Measurements from ENCODE around the gene TM6SF1.
A peak's percentile ranks its signal among the peaks of the same experiment; 100 is the strongest.
"Not testable (repeated sequence)": the region's sequence is repeated elsewhere in the genome, so short reads cannot be mapped to it uniquely, and the experiment has no call there.

The TM6SF1 gene

DNA sequence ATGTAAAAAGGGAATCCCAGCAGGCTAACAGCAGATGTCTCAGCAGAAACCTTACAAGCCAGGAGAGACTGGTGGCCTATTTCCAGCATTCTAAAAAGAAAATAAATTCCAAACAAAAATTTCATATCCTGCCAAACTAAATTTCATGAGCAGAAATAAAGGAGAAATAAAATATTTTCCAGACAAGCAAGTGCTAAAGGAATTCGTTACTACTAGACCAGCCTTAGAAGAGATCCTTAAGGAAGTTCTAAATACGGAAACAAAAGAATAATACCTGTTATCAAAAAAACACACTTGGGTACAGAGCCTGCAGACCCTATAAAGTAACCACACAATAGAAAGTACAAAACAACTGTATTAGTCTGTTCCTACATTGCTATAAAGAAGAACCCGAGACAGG is 58.8 kb downstream of the TM6SF1 start:
- no peak overlapping the region for H3K4me3 ChIP-seq (ENCODE audit: low read depth, low read length)
- TF ChIP-seq, protein P1, sequence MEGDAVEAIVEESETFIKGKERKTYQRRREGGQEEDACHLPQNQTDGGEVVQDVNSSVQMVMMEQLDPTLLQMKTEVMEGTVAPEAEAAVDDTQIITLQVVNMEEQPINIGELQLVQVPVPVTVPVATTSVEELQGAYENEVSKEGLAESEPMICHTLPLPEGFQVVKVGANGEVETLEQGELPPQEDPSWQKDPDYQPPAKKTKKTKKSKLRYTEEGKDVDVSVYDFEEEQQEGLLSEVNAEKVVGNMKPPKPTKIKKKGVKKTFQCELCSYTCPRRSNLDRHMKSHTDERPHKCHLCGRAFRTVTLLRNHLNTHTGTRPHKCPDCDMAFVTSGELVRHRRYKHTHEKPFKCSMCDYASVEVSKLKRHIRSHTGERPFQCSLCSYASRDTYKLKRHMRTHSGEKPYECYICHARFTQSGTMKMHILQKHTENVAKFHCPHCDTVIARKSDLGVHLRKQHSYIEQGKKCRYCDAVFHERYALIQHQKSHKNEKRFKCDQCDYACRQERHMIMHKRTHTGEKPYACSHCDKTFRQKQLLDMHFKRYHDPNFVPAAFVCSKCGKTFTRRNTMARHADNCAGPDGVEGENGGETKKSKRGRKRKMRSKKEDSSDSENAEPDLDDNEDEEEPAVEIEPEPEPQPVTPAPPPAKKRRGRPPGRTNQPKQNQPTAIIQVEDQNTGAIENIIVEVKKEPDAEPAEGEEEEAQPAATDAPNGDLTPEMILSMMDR (IDR thresholded peaks at IDR 0.05; ENCODE audit: low read depth, low read length) = no peak
- DNase-seq (ENCODE audit: low read depth, low spot score) = peak; percentile 5
- in situ Hi-C loops (cut with HindIII; ENCODE audit: low sequenced_read_pairs) = no loop called here

DNA sequence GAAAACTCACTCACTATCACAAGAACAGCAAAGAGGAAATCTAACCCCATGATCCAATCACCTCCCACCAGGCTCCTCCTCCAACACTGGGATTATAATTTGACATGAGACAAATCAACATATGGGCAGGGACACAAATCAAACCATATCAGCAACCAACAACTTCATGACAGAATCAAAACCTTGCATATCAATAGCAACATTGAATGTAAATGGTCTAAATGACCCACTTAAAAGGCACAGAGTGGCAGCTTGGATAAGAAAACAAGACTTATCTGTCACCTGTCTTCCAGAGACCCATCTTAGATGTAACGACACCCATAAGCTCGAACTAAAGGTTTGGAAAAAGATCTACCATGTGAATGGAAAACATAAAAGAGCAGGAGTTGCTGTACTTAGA is 59.4 kb downstream of the TM6SF1 start:
- TF ChIP-seq, protein P1 (IDR thresholded peaks at IDR 0.05; ENCODE audit: low read depth, low read length) = no peak
- in situ Hi-C loops (cut with HindIII; ENCODE audit: low sequenced_read_pairs) = no loop called here
- no peak overlapping the region for H3K4me3 ChIP-seq (ENCODE audit: low read depth, low read length)
- DNase-seq (ENCODE audit: low read depth, low spot score) = no peak

DNA sequence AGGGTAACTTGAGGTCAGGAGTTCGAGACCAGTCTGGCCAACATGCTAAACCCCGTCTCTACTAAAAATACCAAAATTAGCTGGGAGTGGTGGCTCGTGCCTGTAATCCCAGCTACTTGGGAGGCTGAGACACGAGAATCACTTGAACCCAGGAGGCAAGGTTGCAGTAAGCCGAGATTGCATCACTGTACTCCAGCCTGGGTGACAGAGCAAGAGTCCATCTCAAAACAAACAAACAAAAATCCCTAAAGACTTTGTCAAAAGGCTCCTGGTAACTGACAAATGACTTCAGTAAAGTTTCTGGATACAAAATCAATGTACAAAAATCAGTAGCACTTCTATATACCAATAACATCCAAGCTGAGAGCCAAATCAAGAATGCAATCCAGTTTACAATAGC is 62.1 kb downstream of the TM6SF1 start:
- H3K4me3 ChIP-seq (ENCODE audit: low read depth, low read length); DNase-seq (ENCODE audit: low read depth, low spot score); in situ Hi-C loops (cut with HindIII; ENCODE audit: low sequenced_read_pairs): not testable (repeated sequence)

DNA sequence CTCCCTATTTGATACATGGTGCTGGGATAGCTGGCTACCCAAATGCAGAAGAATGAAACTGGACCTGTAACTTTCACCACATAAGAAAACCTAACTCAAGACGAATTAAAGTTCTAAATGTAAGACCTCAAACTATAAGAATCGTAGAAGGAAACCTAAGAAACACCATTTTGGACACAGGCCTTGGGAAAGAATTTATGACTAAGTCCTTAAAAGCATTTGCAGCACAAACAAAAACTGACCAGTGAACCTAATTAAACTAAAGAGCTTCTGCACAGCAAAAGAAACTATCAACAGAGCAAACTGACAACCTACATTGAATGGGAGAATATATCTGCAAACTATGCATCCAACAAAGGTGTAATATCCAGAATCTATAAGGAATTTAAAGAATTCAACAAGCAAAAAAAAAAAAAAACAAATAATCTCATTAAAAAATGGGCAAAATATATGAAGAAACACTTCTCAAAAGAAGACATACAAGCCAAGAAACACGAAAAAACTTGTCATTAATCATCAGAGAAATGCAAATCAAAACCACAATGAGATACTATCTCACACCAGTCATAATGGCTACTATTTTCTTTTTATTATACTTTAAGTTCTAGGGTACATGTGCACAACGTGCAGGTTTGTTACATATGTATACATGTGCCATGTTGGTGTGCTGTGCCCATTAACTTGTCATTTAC is 63.2 kb downstream of the TM6SF1 start:
- TF ChIP-seq, protein P1 (IDR thresholded peaks at IDR 0.05; ENCODE audit: low read depth, low read length) = no peak
- in situ Hi-C loops (cut with HindIII; ENCODE audit: low sequenced_read_pairs) = no loop called here
- peak; percentile 54 for DNase-seq (ENCODE audit: low read depth, low spot score)
- H3K4me3 ChIP-seq (ENCODE audit: low read depth, low read length) = no peak overlapping the region

DNA sequence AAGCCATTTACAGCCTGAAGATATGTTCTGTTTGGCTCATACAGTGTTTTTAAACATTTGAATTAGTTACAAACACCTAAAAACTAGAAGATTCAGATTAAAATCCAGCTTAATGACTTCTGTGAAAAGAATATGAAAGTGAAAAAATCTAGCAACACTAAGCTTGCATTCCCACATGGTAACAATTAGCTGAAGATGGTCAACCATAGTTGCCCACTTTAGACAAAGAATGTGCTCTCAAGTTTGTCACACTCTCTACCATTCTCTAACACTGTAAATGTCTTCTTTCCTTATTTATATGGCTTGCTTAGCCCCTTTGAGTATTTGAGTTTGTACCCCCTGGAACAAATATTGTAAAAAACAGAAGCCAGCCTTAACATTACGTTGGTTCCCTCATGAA is 67.4 kb downstream of the TM6SF1 start:
- H3K4me3 ChIP-seq (ENCODE audit: low read depth, low read length) = no peak overlapping the region
- TF ChIP-seq, protein P1 (IDR thresholded peaks at IDR 0.05; ENCODE audit: low read depth, low read length) = no peak
- no peak for DNase-seq (ENCODE audit: low read depth, low spot score)
- in situ Hi-C loops (cut with HindIII; ENCODE audit: low sequenced_read_pairs) = no loop called here

DNA sequence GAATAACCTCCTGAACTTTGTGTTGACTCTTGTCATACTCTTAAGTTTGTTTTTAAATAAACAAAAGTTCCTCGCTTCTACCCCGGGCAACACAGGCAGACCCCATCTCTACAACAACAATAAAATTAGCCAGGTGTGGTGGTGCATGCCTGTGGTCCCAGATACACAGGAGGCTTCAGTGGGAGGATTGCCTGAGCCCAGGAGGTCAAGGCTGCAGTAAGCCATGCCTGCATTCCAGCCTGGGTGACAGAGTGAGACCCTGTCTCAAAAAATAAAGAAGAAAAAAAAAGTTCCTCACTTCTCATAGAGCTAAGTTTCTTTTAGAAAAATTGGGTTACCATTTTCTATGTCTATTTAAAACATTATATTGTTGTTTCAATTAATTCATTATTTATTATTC is 70.9 kb downstream of the TM6SF1 start:
- no peak overlapping the region for H3K4me3 ChIP-seq (ENCODE audit: low read depth, low read length)
- in situ Hi-C loops (cut with HindIII; ENCODE audit: low sequenced_read_pairs) = no loop called here
- no peak for DNase-seq (ENCODE audit: low read depth, low spot score)
- TF ChIP-seq, protein P1 (IDR thresholded peaks at IDR 0.05; ENCODE audit: low read depth, low read length) = no peak

DNA sequence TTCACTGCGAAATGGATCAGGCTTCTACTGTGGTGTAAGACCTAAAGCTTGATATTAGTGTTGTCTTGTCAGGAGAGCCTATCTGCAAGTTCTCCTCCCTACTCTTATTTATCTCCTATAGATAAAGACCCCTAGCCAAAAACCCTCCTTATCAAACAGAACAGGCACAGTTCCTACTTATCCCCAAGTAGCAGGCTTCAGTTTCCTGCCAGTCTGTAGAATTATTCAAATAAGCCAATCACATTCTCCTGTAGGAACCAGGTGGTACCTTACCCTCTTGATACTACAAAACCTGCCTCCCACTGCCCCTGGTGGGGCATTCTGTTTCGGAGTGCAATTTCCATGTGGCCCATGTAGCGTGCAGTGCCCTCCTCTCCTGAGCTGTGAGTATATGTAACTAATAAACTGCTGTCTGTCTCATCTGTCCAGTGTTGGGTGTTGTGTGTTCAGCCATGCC is 71.5 kb downstream of the TM6SF1 start:
- DNase-seq (ENCODE audit: low read depth, low spot score) = no peak
- in situ Hi-C loops (cut with HindIII; ENCODE audit: low sequenced_read_pairs) = no loop called here
- no peak overlapping the region for H3K4me3 ChIP-seq (ENCODE audit: low read depth, low read length)
- TF ChIP-seq, protein P1 (IDR thresholded peaks at IDR 0.05; ENCODE audit: low read depth, low read length) = no peak

Measured in astrocyte of the spinal cord (primary cell).